ENCODE results near the gene CD2AP. TPM values are rescaled to one million over a fixed set of nuclear protein-coding genes. Genes with fewer than 3 reads are reported as not detected.

CD2AP gene
- total and polyA plus RNA-seq, 2 of the 8 experiments (the other 6 are each of a cell fraction or from before 2014, with no cell fraction given), result 8.6 to 75.6 TPM

- peaks cover 4 to 42% (median 14%) of the 10 kb centered on the region in 4 experiments; a peak in 5 of 8 replicates for H3K36me3 ChIP-seq (ENCODE audit: control insufficient read depth in 2 of 4, insufficient read depth in 4 of 4, low read length in 3 of 4)
- no peak overlapping the region for H3K56ac ChIP-seq (replicated peaks; ENCODE audit: insufficient read length, low read depth, low read length)
- H3K23me2 ChIP-seq (ENCODE audit: low read depth, low read length), result no peaks in the 10 kb centered on the region; the same call in 1 of the 2 replicates
- H4K5ac ChIP-seq (ENCODE audit: insufficient read length, low read depth, low read length), result no peak overlapping the region
- FAIRE-seq (no peak), DNase-seq (ENCODE audit: low read depth in 1 of 2, low spot score in 2 of 2) (no peak)
- CTCF ChIA-PET (ENCODE audit: partially characterized antibody), result no interaction called here
- no peak overlapping the region for H3K4me2 ChIP-seq (ENCODE audit: insufficient read depth in 1 of 2, low read depth in 2 of 2, low read length in 2 of 2)
- no peak overlapping the region for H2AK5ac ChIP-seq (ENCODE audit: low read depth, low read length)
- no peaks in the 10 kb centered on the region for H3K27me3 ChIP-seq (replicated peaks in 1 of 4; ENCODE audit: control insufficient read depth in 3 of 4, extremely low read depth in 1 of 4, insufficient read depth in 3 of 4, low read length in 3 of 4)
- no peaks in the 10 kb centered on the region for H3K4me1 ChIP-seq (replicated peaks in 1 of 4; ENCODE audit: control insufficient read depth in 3 of 4, insufficient read depth in 4 of 4, low read length in 3 of 4)
- no peak overlapping the region for H2BK20ac ChIP-seq (ENCODE audit: low read length)
- no peak overlapping the region for H3K18ac ChIP-seq (ENCODE audit: extremely low read depth, low read length)
- H2BK5ac ChIP-seq (ENCODE audit: low read depth, low read length), result no peak overlapping the region
- no peak overlapping the region for H2BK15ac ChIP-seq (ENCODE audit: low read length)
- no peaks in the 10 kb centered on the region for H3K9me3 ChIP-seq (ENCODE audit: insufficient read depth in 2 of 2, low read depth in 1 of 2, low read length in 1 of 2)
- H3K79me2 ChIP-seq (ENCODE audit: control insufficient read depth in 1 of 2, insufficient read depth in 2 of 2, low read length in 2 of 2), result no peaks in the 10 kb centered on the region
- H3K14ac ChIP-seq (ENCODE audit: insufficient read length), result no peak overlapping the region
- no peak overlapping the region for H3K23ac ChIP-seq (ENCODE audit: insufficient read length)
- no peak overlapping the region for H4K91ac ChIP-seq (replicated peaks; ENCODE audit: insufficient read length, low read length)
- H4K8ac ChIP-seq (ENCODE audit: extremely low read depth, insufficient read depth, low read length), result no peak overlapping the region
- H3K4ac ChIP-seq (replicated peaks; ENCODE audit: insufficient read length, low read depth, low read length), result no peak overlapping the region
- no peak overlapping the region for H3K27ac ChIP-seq (ENCODE audit: low read depth, low read length)
- no peak overlapping the region for H2BK120ac ChIP-seq (replicated peaks; ENCODE audit: low read depth, low read length)
- WGBS, 2 experiments (ENCODE audit: extremely low coverage in 1 of 2, insufficient coverage in 1 of 2, insufficient read length in 1 of 2, insufficient replicate concordance in 2 of 2, low coverage in 1 of 2, low lambda C conversion rate in 2 of 2, missing lambda C conversion rate in 1 of 2), result 96% methylated on average over 1 of the region's 1 CpG; no CpG with 5 or more reads in 1 of the 2 experiments
- H3K4me3 ChIP-seq (ENCODE audit: extremely low read depth in 1 of 4, insufficient read depth in 2 of 4, low read depth in 3 of 4, low read length in 4 of 4), result no peak overlapping the region
- H2AFZ ChIP-seq (ENCODE audit: low read length), result no peak overlapping the region
- H2BK12ac ChIP-seq (ENCODE audit: low read depth, low read length), result no peak overlapping the region
- H4K20me1 ChIP-seq (replicated peaks in 1 of 2; ENCODE audit: control insufficient read depth in 1 of 2, insufficient read depth in 2 of 2, low read length in 2 of 2), result no peaks in the 10 kb centered on the region
- no peak for TF ChIP-seq SUZ12 (IDR thresholded peaks at IDR 0.05; ENCODE audit: low read length)
- TF ChIP-seq FOSL1 (IDR thresholded peaks at IDR 0.05; ENCODE audit: insufficient read depth, low read depth, low read length), result no peak
- no peak for TF ChIP-seq CHD2 (IDR thresholded peaks at IDR 0.05; ENCODE audit: low read length)
- TF ChIP-seq POLR2AphosphoS5 (IDR thresholded peaks at IDR 0.05; ENCODE audit: low read depth, low read length), result no peak
- TF ChIP-seq BACH1 (IDR thresholded peaks at IDR 0.05; ENCODE audit: low read length), result no peak
- no peak for TF ChIP-seq SIN3A (conservative IDR thresholded peaks at IDR 0.05 in 1 of 2, IDR thresholded peaks at IDR 0.05 in 1 of 2; ENCODE audit: low read depth in 1 of 2, low read length in 2 of 2)
- TF ChIP-seq SP1 (IDR thresholded peaks at IDR 0.05; ENCODE audit: low read depth, low read length), result no peak
- no peak for TF ChIP-seq SRF (IDR thresholded peaks at IDR 0.05; ENCODE audit: low read depth, low read length)
- TF ChIP-seq ASH2L (IDR thresholded peaks at IDR 0.05; ENCODE audit: low read length), result no peak
- no peak for TF ChIP-seq PHF8 (conservative IDR thresholded peaks at IDR 0.05; ENCODE audit: low read depth, low read length)
- no peak for TF ChIP-seq GTF2F1 (IDR thresholded peaks at IDR 0.05; ENCODE audit: borderline replicate concordance, low read depth, low read length)
- TF ChIP-seq NANOG (IDR thresholded peaks at IDR 0.05; ENCODE audit: insufficient read depth, low read depth, low read length, poor library complexity, severe bottlenecking), result no peak
- TF ChIP-seq TEAD4 (IDR thresholded peaks at IDR 0.05; ENCODE audit: low read depth, low read length), result no peak
- no peak for TF ChIP-seq TCF12 (IDR thresholded peaks at IDR 0.05; ENCODE audit: low read depth, low read length)
- POLR2A ChIA-PET (ENCODE audit: partially characterized antibody), result no interaction called here
- no peaks in the 10 kb centered on the region for H3K79me1 ChIP-seq (ENCODE audit: low read depth, low read length)
- no peak overlapping the region for H3K9ac ChIP-seq (replicated peaks in 1 of 4; ENCODE audit: extremely low read depth in 1 of 4, low read depth in 3 of 4, low read length in 3 of 4)
Measured at GRCh38 chr6:47603227-47603626, 125.6 kb downstream of the CD2AP start.
